ENCODE results near the gene CAPRIN2. TPM values are rescaled to one million over a fixed set of nuclear protein-coding genes. Genes with fewer than 3 reads are reported as not detected.

The CAPRIN2 gene
- total RNA-seq, 1 experiment from 2014 or later: 27.3 TPM

DNA sequence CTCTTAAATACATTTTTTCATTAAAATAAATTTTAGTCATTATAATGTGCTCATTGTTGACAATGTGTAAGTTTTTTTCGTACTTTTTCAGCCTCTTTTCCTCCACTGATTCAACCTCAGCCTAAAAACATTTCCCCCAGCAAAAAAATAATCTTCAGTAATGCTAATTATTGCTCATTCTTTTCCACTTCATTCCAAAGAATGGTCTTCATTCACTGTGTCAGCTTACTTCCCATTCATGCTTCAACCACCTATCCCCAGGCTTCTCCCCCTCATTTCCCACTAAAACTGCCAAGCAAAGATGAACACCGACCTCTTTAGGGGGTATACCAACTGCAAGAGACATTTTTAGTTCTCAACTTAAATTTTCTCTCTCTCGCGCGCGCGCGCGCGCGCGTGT is 56.4 kb downstream of the CAPRIN2 start:
- no peak for DNase-seq (ENCODE audit: low read depth)

DNA sequence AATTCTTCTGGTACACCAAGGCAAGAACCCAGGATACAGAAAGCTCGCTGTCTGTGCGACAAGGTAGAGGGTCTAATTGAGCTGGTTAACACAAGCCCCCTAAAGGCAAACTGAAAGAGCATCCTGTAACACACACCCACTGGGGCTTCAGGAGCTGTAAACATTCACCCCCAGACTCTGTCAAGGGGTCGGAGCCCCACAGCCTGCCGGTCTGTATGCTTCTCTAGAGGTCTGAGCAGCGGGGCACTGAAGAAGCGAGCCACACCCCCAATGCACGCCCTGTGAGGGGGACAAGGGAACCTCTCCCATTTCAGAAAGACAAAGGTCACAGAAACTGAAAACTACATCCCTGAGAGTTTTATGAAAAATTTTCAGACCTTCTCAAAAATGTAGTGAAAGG is 57.8 kb downstream of the CAPRIN2 start:
- DNase-seq (ENCODE audit: low read depth): no peak

DNA sequence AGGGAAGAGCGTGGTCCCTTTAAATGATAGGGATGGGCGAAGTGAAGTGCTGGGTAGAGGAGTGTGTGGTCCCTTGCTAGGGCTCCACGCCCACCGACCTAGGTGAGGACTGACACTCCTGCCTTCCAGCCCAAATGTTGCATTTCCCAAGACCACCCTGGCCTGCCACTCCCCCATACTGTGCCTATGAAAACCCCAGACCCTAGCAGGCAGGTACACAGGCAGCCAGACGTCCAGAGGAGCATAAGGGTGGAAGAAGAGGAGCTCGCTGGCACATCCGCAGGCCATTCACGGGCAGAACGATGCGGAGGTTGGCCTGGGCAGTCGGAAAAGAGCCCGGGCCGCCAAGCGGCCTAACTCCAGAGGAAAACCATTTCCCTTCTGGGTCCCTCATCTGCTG is 58.3 kb downstream of the CAPRIN2 start:
- DNase-seq (ENCODE audit: low read depth): no peak

DNA sequence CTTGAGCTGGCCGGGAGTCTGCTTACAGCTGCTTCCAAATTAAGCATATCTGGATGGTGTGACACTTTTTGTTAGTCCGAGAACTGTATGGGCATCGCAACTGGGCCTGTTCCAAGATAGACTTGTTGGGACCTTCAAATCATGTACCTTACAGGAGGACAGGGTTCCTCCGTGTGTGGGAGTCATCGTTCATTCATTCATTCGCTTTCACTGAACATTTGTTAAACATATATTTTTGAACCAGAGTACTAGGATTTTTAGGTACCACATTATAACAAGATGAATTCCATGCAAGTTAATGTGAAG is 58.7 kb downstream of the CAPRIN2 start:
- DNase-seq (ENCODE audit: low read depth): no peak

DNA sequence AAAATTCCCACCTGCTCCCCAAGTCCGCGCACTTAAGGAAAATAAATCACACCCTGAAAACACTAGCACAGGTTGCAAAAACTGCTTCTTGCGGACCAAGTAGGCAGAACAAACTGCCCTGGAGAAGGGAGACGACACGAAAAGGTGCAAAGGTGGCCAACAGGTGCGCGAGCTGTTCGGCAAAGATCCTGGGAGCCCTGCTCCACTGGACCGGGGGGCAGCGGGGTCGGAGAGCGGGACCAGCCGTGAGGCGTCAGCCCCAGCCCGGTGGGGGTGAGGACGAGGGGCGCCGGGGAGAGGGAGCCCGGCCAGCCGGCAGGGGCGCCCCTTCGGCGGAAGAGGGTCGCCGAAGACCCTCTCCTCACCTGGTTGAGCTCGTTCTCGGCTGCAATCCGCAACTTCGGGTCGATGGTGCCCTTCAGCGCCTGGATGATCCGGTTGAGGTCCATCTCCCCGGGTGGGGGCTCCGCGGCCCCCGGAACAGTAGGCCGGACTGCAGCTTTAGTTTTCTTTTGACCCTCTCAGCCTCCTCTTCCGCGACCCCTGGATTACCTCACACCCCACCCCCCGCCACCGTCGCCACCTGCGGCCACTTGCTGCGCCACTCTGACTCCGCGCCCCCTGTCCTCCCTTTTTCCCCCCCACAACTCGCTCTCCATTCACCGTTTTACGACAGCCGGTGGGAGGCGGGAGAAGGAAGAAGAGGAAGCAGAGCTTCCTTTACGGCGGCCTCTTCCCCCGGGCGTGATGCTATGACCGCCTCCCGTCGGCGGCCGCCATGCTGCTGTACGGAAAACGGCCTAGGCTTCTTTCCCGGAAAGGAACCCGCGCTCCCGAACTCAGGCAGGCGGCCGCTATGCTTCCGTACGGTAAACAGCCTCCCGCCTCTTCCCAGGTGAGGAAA is 59.3 kb downstream of the CAPRIN2 start, which contains the start of gene IPO8:
TSS of gene IPO8 (minus strand) at position 671 of the 904 bp plus-strand sequence. CDS start at position 449, 222 bp downstream.
- DNase-seq (ENCODE audit: low read depth): peak; percentile 91

DNA sequence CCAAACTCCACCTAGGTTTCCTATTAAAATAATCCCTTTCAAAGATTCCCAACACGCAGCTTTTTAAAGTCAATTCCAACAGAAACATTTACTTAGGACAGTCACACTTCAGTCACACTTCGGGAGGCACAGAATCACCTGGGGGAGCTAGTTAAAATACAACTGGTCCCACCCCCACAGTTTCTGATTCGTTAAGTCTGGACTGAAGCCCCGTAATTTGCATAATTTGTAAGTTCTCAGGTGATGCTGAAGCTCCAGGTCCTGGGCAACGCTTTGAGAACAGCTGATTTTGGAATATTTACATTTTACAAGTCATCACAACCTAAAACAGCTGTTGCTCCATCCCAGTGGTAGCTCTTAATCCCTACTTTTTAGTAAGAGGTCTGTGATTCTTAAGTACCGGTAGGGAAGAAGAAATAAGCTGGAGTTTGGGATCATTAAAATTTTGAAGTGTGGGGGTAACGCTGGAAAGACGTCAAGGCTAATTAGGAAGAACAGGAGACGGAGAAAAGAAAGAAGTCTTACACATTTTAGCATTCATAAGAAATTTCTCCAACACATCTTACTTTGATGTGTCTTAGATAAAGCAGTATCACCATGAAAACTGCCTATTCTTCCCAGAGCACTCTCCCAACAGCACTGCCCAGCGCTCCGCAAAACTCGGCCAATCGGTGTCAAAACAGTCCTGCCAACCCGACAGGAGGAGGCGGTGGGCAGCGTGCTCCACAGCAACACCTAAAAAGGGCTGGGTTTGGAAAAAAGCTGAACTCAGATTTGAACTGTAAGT is 60.1 kb downstream of the CAPRIN2 start:
- peak; percentile 41 for DNase-seq (ENCODE audit: low read depth)

DNA sequence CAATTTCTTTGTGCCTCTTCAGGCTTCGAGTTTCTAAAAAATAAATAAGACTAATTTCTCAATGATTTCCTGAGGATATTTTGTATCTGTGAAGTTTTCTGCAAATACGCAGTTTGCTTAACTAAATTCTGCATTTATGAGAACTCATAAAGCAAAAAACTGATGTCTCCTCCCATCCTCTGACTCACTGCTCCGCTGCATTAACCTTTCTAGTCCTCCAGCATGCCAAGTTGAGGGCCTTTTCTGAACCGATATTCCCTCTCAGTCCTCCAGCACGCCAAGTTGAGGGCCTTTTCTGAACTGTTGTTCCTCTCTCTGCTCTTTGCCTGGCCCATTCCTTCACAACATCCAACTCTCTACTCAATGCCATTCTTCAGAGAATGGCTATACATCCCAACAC is 62.3 kb downstream of the CAPRIN2 start:
- peak; percentile 39 for DNase-seq (ENCODE audit: low read depth)

DNA sequence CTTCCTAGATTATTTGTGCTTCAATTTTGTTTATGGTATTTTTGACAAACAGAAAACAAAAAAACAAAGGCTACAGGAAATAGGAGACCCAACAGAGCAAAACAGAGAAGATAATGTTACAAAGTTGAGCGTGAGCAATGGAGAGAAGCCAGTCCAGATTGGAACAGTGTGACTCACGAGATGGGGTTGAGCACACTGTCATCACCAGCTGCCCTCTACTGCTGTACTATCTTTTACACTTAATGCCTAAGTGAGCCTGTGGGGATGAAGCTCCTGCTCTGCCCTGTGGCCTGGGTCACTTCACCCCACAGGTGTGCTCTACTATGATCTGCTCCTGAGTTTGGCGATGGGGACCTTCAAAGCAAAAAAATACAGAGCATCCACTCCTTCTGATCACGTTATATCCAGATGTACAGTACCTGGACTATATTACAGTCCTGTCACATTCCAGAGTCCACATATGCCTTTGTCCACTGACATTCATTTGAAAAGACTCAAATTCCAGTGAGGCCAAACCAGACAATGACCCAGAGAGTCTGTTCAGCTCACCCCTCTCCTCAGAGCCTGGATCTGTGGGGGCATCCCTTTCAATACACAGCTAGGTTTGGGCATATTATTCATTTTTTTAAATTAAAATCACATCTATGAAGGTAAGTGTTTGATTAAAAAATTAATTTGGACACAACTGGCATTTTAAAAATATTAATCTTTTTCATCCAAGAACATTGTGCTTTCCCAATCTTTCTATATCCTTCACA is 63.5 kb downstream of the CAPRIN2 start:
- DNase-seq (ENCODE audit: low read depth): peak; percentile 90

DNA sequence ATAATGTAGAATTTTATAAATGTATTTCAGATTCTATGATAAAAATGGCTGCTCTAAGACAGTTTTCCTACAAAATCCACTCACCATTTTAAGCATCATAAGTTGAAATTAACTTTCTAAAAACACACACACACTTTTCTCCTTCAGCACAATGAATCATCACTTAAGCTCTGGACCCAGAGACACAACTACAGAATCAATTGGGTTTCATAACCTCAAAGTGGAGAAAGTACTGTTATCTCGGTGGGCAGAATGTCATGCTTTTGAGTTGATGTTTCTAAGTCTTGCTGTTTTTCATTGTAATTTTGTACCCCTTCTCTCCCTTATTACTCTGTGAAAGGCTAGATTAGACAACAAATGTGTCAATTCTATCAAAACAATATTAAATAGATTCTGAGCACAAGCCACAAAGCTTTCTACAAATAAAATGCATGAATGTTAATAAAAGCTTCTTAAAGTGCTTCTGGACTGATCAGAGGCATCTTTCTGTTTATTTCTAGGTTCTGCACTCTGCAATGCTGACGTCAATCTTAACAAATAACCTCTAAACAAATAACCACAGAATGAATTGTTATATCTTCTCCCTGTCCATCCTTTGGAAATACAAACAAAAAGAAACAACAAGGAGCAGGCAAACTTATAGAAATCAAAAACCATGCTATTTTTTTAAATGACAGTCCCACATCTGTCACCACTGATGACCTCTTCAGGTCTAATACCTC is 67.3 kb downstream of the CAPRIN2 start:
- DNase-seq (ENCODE audit: low read depth): peak; percentile 22

DNA sequence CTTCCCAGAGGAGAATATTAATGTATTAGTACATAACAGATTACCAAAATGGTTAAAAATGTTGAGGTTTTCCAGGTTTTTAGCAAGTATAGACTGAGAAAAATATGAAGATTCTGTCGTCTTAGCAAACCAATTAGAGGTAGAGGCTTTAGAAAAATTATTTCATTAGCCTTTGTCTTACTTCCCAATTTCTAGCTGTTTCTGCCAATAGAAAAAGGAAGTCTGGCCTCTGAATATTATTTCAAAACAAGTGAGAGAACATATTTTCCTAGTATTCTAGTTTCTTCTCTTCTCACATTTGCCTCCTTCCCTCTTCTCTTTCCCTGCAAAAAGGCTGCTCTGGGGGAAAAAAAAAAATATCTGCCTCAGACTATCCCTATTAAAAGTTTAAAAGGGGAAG is 75.5 kb downstream of the CAPRIN2 start:
- DNase-seq (ENCODE audit: low read depth): no peak

DNA sequence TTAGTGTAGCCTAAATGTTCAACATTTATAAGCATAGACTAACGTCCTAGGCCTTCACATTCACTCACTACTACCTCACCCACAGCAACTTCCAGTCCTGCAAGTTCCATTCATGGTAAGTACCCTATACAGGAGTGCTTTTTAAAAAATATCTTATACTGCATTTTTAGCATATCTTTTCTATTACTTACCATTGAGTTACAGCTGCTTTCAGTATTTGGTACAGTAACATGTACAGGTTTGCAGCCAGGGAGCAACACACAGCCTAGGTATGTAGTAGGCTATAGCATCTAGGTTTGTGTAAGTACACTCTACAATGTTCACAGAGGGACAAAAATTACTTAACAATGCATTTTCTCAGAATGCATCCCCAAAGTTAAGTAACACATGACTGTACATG is 76.5 kb downstream of the CAPRIN2 start:
- no peak for DNase-seq (ENCODE audit: low read depth)

DNA sequence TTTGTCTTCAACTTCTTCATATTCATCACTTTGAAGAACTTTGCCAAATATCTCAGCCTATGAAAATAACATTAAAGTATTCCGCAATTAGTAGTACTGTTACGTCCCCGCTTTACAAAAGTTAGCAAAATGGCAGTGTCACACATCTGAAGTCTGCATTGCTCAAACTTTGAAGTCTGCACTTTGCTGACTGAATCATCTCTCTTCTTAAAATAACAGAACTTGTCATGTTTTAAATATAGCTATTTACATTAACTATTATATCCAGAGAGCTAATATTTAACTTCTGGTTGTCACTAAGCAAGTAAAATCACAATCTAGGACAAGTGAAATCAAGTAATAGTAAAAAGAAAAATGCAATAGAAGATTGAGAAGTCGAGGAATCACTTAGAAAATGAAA is 93.5 kb downstream of the CAPRIN2 start:
- DNase-seq (ENCODE audit: low read depth): no peak

Other genes starting within 250 kb of the CAPRIN2 start
- gene IPO8, start 59.1 kb downstream of the CAPRIN2 start, total RNA-seq (2014; rRNA removed): 24.4 and 35.6 TPM in 2 replicates
- 0.17 and 0.32 TPM in 2 replicates for gene TSPAN11, start 171.8 kb upstream of the CAPRIN2 start, total RNA-seq (2014; rRNA removed)